HG02973 (cell line): ENCODE data around the gene GPR84.
"Not testable (repeated sequence)": the region's sequence is repeated elsewhere in the genome, so short reads cannot be mapped to it uniquely, and the experiment has no call there.

Experiments used
- ATAC-seq: cut with Tn5 transposase; IDR thresholded peaks from one replicate; pipeline ENCODE4 v1.9.1; 2021; ENCODE audit warnings: moderate library complexity; ENCODE audit not compliant: unreplicated experiment

Gene GPR84

DNA sequence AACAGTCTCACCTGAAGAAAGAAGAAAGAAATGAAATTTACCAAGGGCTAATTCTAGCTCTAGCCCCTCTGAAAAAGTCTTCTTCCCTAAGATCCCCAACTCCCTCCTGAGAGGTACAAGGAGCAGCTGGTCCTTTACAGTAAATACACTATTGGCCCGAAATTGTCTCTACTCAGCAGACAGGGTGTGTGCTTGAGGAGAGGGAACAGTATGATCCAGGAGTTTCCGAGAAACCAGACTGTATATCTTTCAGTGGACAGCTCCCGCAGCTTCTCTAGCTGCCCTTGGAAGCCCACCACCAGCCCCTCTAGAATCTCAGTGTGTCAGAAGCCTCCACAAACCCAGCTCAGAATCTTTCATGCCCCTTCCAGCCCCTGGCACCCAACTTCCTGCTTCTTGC, 8.1 kb downstream of the GPR84 start:
- no peak for ATAC-seq

DNA sequence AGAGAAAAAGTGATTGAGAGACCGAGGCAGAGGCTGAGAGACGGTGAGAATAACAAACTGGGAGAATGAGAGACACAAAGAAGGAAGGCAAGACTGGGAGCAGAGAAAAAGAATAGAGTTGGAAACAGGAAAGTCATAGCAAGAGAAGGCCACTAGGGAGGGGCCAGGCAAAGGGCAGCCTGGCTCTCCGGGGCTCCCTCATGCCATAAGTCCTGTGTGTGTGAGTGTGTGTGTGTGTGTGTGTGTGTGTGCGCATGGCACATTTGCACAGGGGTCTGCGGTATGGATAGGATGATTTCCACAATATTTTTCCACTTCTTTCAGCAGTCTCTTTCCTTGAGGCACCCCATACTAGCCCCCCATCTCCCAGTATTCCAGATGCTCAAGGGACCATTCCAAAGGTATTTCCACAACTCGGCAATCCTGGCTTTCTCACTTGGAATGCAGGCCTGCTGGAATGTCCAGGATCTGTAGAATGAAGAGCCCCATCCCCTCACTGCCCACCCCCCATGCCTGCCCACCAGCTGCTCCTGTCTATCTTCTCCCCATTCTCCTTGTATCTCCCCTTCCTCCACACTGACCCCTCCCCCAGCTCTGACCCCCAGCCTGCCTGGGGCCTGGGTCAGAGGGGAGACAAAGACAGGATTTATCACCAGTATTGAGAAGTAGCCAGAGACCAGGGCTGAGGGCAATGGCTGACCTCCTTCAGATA, 9.0 kb downstream of the GPR84 start:
- no peak for ATAC-seq

DNA sequence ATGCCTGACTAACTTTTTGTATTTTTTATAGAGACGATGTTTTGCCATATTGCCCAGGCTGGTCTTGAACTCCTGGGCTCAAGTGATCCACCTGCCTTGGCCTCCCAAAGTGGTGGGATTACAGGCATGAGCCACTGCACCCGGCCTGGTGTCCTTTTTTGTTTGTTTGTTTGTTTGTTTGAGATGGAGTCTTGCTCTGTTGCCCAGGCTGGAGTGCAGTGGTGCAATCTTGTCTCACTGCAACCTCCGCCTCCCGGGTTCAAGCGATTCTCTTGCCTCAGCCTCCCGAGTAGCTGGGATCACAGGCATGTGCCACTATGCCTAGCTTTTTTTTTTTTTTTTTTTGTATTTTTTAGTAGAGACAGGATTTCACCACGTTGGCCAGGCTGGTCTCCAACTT, 10.0 kb downstream of the GPR84 start:
- ATAC-seq, result not testable (repeated sequence)

DNA sequence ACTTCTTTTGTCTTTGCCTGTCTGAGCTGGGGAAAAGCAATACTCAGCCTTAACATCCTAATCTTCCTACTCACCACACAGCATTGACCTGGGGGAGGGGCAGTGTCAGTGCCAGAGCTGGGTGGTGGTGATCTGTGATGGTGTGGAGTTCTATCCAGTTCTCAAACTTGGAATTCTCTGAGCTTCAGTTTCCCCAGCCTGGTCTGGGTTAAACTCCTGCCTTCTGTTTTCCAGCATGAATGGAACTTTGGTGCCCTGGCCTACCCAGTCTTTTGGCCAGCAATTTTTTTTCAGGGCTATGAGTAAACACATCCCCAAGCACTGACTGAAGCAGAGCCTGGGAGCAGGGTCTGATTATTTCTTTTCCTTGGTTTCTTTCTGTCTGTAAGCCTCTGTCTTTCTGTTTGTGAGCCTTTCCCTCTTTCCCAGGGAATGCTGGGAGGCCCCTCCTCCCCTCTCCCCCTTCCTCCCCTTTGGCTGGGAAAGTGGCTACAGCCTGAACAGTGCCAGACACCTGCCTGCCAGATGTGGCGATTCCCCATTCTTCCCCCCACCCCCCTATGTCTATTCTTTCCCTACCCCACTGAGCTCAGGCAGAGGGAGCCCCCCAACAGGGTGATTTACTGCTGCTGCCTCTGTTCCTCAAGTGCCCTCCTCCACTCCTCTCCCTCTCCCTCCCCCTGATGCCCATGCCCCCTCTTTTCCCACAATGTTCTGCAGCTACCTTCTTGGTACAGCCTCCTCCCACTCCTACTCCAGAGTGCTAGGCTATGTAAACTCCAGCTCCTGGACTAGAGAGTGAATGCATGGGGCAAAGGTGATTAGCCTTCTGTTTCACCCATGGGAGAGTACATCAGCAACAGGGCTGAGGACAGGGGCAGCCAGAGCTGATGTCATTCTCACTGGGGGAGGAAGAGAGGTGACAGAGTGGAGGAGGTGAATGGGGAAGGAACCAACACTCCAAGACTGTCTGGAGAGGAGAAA, 11.1 kb downstream of the GPR84 start:
- no peak for ATAC-seq

DNA sequence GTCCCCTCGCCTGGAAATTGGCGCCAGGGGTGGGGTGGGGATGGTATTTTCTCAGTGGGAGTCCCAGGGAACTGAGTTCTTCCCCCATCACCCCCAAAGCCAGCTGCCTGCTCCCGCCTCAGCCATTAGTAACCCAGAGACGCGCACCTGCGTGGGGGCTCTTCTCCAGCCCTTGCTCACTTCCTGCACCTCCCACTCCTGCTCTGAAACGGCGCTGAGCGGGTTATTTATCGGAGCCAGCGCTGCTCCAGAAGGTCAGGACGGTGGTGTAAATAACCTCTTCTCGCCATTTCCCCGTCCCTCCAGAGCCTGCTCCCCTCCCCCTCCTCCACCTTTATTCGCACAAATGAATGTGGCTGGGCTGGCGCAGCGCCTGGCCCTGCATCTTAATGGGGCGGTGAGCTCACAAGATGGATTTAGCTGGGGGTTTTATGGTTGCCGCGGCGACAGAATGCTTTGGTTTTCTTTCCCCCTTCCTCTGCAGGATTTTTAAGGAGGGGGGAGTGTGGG, 12.2 kb downstream of the GPR84 start:
- ATAC-seq, result no peak

DNA sequence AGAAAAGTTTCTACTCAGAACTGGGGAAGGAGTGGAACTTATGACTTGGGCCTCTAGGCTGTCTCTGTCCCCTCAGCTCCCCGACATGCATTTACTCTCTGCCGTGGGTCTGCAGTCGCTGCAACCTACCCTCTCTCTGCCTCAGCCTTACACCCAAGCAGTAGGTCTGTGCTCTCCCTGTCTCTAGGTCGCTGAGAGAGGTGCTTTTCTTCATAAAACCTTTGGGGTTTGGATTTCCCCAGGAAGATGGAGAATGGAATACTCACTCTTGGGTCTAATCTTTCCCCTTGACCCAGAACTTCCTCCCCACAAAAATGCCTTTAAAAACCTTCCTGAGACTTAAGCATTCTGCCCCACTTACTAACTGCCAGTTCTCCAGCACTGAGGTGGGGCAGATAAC, 12.9 kb downstream of the GPR84 start:
- no peak for ATAC-seq

DNA sequence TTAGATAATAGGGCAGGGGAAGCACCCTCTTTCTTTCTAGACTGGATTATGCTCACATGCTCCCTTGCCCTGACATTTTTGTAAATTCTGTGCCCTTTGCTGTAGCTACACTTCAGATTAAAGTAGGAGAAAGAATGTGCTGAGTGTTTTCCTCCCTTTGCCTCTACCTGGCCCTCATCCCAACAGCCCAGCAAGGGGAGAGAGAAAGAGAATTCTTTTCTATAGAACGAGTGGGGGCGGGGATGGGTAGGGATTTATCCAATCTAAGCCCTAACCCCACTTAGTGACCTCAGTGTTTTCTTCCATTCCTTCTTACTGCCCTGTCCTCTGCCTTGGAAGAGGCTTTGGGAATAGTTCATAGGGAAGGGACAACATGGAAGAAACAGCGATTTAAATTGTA, 13.5 kb downstream of the GPR84 start:
- no peak for ATAC-seq

DNA sequence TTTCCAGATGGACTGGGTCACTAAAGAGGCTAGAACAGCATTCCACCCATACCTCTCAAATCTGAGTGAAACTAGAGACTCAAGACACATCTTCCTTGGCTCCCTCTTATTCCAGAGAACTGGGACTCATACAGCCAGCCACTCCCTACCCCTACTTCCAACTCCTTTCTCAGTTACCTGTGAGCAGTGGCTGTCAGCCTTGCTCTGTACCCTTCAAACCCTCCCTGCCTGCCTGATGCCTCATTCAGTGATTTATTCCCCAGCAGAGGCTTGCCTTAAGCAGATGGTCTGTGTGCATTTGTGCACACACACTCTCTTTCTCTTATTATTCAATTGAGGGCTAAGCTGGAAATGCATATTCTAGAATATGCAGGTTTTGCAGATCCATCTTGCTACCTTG, 14.6 kb downstream of the GPR84 start:
- ATAC-seq, result no peak

DNA sequence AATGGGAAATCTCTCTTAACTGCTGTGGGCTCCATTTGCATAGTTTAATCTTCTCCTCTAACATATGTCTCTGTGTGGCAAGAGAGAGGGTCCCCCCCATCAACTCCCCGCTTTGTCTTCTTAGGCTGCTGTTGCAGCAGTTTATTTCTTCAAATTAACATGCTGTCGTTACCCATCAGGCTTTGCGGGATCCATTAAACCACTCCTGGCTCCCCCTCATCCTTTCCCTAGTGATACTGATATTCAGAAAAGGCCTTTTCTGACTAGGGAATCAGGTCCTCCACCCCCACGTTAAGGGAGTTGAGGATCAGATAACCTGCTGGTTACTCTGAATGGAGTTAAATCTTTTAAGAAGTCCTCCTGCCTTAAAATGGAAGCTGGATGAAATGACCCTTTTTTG, 15.2 kb downstream of the GPR84 start:
- no peak for ATAC-seq

DNA sequence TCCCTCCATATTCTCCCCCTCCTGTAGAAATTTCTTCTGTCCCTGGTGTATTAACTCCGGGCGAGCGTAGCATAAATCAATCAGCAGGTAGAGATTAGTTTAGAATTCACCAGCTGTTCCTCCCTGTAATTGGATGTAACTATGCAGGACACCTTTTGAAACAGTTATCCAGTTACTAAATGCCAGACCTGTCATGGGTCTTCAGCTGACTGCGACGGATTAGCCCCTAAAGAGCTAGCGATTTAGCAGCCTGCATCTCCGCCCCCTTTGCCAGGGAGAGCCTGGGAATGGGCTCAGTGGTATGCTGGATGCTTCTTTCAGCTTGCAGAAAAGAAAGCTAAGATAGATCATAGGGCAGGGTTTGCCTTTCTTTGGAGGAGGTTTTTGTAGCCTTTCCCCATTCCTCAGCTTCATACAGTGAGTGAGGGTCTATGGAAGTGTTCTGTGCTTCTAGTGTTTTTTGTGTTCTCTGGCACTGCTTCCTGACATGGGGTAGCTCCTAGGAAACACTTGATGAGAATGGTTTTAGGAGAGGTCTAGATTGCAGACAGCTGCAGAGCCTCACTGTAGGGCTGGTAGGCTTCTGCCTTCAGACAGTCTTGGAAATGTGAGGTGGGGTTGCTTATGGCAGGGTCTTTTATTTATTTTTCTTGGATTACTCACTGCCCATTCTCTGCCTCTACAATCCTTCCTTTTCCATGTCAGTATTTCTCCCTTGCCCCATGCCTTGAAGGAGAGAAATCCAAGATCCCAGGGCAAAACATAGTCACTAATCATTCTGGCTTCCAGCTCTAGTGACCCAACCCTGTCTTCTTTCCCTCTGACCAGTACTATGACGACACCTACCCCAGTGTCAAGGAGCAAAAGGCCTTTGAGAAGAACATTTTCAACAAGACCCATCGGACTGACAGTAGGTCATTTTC, 22.6 kb downstream of the GPR84 start:
- no peak for ATAC-seq

DNA sequence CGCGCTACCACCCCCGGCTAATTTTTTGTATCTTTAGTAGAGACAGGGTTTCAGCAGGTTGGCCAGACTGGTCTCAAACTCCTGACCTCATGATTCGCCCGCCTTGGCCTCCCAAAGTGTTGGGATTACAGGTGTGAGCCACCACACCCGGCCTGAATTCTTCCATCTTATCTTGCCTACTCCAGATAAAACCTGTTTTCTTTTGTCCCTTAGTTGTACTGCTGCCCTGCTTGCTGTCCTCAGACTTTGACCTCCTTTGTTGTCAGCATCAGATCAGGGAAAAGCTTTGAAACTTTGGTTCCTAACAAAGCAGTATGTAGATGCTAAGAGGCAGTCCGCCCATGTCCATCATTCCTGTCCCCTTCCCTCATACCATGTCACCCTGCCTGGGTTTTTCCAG, 23.4 kb downstream of the GPR84 start:
- ATAC-seq, result no peak

DNA sequence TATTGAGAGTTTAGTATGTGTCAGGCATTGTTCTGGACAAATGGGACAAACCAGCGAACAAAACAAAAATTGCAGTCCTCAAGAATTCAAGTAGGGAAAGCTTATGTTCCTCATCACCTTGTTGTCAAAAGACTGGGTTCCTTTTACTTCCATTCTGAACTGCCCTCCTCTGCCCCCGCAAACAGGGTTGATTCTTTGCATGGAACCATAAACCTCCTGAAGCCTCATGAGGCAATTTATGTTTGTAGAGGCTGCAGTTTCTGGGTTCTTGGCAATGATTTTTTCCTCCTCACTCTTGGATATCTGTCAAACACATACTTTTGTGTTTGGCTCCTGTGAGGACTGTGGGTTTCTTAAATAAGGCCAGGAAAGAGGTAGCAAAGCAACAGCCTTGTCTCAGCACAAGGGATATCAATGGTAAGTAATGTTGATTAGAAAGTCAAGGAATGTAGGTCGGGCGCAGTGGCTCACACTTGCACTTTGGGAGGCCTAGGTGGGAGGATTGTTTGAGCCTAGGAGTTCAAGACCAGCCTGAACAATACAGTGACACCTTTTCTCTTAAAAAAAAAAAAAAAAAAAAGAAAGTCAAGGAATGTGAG, 25.5 kb downstream of the GPR84 start:
- ATAC-seq, result no peak

DNA sequence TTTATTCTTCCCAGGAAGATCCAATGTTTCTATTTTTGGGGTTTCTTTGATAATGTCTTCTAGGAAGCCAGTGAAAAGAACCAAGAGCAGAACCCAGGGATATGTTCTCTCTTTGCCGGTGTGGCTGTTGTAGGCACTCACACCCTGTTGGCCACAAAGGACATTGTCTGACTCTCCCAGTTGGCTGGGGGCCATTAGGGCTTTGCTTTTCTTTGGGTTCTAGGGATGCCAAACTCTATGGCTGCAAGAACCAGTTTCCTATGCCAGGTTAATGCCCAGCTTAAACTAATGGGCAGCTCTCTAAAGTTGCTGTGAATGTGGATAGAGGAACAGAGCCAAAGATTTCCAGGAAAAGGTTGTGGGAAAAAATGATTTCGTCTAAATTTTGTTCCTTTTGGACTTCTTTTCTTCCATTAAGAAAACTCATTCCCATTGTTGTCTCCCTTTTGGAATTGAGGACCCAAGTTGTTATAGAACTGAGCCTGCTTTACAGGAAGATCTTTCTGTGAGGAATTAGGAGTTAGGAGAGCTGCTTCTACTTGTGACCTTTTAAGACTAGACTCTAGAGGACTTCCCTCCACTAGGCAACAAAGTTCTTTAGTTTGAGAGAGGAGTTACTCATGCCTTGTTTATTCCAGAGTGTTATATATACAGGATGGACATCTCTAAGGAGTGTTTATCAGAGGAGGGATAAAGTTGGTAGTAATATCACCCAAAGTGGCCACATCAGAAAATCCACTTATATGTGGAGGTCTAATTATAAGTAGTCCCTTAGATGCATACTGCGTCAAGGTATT, 26.2 kb downstream of the GPR84 start:
- no peak for ATAC-seq

DNA sequence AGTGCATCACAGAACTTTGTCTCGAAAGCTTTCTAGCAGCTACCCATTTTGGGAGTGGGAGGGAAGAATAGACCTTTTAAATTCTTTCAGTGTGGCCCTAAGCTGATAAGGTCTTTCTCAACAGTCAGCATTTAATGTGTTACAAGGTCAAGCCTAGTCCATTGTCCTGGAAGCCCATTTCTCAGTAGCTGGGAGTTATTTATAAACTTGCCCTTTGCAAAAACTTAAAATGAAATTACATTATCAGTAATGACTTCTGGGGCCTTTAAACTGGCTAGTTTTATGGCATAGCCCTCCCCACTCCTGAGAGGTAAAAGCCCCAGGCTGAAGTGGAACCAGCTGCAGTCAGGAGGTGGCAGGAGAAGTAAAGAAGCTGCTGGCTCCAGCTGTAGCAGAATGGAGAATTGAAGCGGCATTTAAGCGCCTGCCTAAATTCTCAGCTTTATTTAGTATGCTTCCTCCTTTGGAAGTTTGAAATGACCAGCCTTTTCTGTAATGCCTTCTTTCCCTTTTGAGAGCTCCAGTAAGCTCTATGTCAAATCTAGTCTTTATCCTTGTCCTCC, 26.9 kb downstream of the GPR84 start:
- ATAC-seq, result no peak

DNA sequence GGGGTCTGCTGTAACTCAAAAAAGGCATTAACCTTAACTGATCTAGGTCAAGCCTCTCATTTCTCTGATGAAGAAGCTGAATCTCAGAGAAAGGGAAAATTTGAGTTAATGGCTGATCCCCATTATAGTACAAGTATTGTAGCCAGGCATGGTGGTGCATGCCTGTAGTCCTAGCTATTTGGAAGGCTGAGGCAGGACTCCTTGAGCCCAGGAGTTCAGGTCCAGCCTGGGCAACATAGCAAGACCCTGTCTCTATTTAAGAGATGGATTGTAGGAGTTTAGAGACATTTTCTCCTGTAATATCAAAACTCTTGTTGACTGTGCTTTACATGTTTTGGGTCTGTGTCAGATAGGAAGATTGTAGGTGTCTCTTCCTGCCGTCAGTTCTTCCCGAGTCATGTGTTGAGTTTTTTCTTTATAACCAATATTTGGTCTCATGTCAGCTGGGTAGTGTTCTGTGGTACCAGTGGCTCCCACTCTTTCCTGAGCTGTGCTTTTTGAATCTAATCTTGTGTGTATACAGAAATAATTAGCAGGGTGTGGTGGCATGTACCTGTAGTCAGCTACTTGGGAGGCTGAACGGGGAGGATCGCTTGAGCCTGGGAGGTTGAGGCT, 30.8 kb downstream of the GPR84 start:
- no peak for ATAC-seq

DNA sequence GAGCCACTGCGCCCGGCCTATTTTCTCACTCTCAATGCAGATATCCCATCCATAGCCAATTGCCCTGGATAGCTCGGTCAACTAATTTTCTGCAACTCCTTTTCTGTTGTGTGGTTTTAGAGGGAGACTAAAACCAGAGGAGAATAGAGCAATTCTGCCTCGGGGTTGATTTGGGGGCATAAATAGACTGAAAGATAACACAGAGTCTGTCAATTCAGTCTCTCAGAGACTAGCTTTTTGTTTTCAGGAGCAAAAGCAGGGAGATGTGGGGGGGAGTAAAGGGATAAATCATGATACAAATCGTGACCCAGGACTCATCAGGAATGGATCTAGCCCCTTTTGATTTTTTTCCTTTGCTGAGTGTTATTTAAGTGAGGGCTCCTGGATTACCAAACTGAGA, 32.8 kb downstream of the GPR84 start:
- ATAC-seq, result no peak

DNA sequence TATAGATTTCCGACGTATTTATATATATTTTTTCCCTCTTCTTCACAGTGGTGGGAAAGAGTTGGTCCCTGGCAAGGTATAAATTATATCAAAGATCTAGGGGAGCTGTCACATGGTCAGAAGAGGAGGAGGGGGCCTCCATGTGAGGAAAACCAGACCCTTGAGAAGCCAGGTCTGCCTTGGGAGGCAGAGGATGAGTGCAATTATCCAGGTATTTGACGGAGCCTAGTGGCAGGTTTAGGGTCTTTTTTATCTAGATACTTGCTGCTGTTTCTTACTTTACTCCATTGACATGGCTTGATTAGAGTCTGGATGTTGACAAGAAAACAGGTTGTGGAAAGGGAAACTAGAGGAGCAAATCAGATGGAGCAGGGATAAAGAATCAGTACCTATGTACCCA, 33.8 kb downstream of the GPR84 start:
- ATAC-seq, result no peak

DNA sequence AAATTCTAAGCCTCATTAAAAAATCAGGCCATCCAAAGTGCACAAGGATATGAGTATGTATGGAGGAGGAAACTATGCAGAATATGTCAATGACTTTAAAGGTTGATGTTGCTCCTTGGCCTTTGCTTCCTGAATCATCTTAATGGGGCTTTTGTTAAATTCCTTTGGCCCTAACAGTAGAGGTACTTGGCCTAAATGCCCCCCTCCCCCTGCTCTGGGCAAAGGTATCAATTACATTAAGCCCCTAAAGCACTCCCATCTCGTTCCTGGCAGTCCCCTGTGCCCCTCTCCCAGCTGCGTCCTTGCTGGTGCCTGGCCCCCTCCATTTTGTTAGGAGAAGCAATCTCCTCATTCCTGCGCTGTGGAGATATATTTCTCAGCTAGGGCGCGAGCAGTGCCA, 34.5 kb downstream of the GPR84 start:
- ATAC-seq, result no peak
